Kidney capillary endothelial cell (primary cell): Measurements from ENCODE around the gene MNT.

Source experiments
- DNase-seq: peaks from one replicate; pipeline ENCODE4 v3.0.0-alpha.2; 2018; ENCODE audit warnings: low spot score

MNT gene

GRCh38 chr17:2395258-2396181, 5.3 kb downstream of the MNT start:
- DNase-seq: peak; percentile 58

DNA sequence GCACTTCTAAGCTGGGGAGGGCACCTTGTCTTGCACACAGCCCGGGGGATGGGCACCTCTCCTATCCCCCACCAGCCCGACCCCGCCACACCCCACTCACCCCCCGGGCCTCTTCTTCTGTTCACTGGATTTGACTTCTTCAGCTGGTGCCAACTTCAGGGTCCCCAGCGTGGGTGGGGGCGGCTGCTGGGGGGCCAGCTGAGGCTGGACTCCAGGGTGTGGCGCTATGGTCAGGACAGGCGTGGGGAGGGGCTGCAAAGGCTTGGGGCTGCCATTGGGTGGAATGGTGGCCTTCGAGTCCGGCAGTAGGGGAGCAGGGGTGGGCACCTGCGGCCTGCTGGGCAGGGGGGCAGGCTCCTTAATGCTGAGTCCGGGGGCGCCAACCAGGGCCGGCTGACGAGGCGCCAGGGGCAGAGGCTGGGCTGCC, 6.1 kb downstream of the MNT start:
- DNase-seq: no peak

GRCh38 chr17:2393954-2394749, 6.7 kb downstream of the MNT start:
- DNase-seq: no peak

DNA sequence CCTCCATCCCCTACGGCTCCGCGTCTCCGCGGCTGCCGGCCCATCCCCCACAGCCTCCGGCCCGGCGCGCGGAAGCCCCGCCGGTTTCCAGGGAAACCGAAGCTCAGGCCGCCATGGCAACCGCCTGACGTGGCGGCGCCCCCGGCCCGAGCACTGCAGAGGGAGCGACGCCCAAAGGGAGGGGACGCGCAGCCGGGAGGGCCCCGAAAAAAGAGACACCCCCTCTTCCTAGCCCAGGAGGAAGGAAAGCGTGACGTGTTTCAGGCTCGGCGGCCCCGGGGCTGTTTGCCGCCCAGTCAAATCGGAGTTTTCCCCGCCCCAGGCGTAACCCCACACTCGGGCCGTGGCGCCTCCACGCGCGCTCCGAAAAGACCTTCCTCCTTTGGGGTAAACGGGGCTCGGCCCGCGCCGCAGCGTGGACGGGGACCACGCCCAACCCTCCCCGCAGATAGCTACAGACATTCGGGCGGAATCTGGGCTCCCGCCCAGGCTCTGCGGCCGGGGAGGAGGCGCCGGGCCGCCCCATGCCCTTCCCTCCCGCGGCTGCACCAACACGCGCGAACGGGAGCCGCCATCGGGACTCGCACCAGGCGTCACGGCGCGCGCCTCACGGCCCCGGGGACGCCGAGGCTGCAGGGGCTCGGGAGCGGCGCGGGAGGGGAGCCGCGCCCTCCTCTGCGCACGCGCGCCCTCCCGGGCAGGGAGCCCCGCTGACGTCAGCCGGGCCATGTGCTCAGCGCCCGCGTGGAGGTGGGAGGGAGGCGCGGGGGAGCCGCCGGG, 7.5 kb downstream of the MNT start:
- DNase-seq: peak; percentile 85

GRCh38 chr17:2392252-2393173, 8.3 kb downstream of the MNT start:
- DNase-seq: peak; percentile 97

GRCh38 chr17:2391597-2392251, 9.1 kb downstream of the MNT start:
- DNase-seq: no peak

DNA sequence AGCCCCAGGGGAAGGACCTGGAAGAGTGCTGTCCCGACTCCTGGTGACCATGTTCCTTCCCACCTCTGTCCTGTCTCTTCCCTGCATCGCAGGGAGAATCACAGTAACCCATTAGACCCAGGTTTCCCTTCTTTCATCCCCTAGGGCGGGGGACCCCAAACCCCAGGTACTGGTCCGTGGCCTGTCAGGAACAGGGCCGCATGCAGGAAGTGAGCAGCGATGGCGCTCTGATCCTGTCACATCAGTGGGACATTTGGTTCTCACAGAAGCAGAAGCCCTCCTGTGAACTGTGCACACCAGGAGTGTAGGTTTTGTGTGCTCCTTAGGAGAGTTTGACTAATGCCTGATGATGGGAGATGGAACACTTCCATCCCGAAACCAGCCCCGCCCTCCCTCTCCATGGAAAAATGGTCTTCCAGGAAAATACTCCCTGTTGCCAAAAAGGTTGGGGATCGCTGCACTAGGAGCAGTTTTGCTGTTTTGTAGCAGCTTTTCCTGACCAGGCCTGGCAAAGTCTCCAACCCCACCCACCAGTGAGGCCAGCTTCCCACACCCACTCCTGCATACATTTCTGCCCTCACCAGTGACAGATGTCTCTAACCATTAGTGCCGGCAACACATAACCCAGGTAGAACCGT, 10.5 kb downstream of the MNT start:
- no peak for DNase-seq

- no peak for DNase-seq
These were observed 12.2 kb downstream of the MNT start for GRCh38 chr17:2388683-2389055.

DNA sequence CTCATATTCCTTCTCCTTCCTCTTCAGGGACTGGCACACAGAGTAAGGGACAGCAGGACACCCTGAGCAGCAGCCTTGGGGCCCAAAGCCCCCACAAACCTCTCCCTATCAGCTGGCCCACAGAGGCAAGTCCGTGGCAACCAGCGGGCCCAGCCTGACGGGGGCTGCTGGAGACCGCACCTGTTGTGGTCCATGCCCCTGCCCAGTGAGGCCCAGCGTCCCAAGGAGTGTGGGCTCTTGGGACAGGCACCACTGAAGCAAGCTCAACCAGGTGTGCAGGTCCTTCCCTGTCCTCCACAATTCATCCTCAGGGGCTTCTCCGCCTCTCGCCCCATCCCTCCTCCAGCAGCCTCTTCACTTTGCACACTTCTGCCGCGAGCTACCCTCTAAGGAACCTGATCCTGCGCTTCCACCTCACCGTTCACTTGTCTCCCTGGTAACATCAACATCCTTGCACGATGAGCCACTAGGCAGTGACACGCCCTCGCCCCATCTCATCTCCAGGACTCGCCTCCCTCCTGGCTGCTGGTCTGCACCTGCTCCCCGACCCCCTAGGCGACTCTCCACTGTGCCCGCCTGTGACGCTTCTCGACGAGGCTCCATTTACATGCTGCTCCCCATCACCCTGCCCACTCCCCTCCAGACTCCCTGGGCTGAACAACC, 12.7 kb downstream of the MNT start:
- no peak for DNase-seq

- DNase-seq: no peak
These were observed 13.5 kb downstream of the MNT start for GRCh38 chr17:2387086-2388019.

- no peak for DNase-seq
These were observed 14.3 kb downstream of the MNT start for GRCh38 chr17:2386400-2387085.

- no peak for DNase-seq
These were observed 15.3 kb downstream of the MNT start for GRCh38 chr17:2385240-2386210.

GRCh38 chr17:2384439-2385127, 16.3 kb downstream of the MNT start:
- no peak for DNase-seq

GRCh38 chr17:2383628-2384167, 17.2 kb downstream of the MNT start:
- DNase-seq: no peak

- DNase-seq: no peak
These were observed 19.8 kb downstream of the MNT start for GRCh38 chr17:2380950-2381649.
